GM19395 (cell line): ENCODE data around the gene TMEM178B.
"Not testable (repeated sequence)": the region's sequence is repeated elsewhere in the genome, so short reads cannot be mapped to it uniquely, and the experiment has no call there.

Source experiments
- ATAC-seq: cut with Tn5 transposase; IDR thresholded peaks from one replicate; pipeline ENCODE4 v1.9.1; 2021; ENCODE audit warnings: mild to moderate bottlenecking, moderate library complexity; ENCODE audit not compliant: unreplicated experiment

The TMEM178B gene

GRCh38 chr7:141073173-141073640 is 657 bp upstream of the TMEM178B start:
- ATAC-seq, result no peak

- no peak for ATAC-seq
These were observed 513 bp downstream of the TMEM178B start for GRCh38 chr7:141074162-141074991.

GRCh38 chr7:141074997-141075396 is 1.1 kb downstream of the TMEM178B start:
- ATAC-seq, result no peak

GRCh38 chr7:141076377-141076776 is 2.5 kb downstream of the TMEM178B start:
- ATAC-seq, result no peak

- ATAC-seq, result no peak
These were observed 5.4 kb downstream of the TMEM178B start for GRCh38 chr7:141079219-141079618.

GRCh38 chr7:141089490-141089889 is 15.6 kb downstream of the TMEM178B start:
- not testable (repeated sequence) for ATAC-seq

GRCh38 chr7:141094336-141095070 is 20.6 kb downstream of the TMEM178B start:
- ATAC-seq, result no peak

- ATAC-seq, result no peak
These were observed 23.6 kb downstream of the TMEM178B start for GRCh38 chr7:141097430-141097829.

- ATAC-seq, result no peak
These were observed 28.6 kb downstream of the TMEM178B start for GRCh38 chr7:141102436-141102835.

GRCh38 chr7:141103847-141104429 is 30.1 kb downstream of the TMEM178B start:
- no peak for ATAC-seq

- ATAC-seq, result no peak
These were observed 39.3 kb downstream of the TMEM178B start for GRCh38 chr7:141113131-141113530.

- no peak for ATAC-seq
These were observed 40.3 kb downstream of the TMEM178B start for GRCh38 chr7:141114029-141114664.

GRCh38 chr7:141115965-141116364 is 42.1 kb downstream of the TMEM178B start:
- no peak for ATAC-seq

- not testable (repeated sequence) for ATAC-seq
These were observed 42.8 kb downstream of the TMEM178B start for GRCh38 chr7:141116661-141117060.

GRCh38 chr7:141118767-141119166 is 44.9 kb downstream of the TMEM178B start:
- ATAC-seq, result no peak

GRCh38 chr7:141119187-141119586 is 45.3 kb downstream of the TMEM178B start:
- no peak for ATAC-seq

- no peak for ATAC-seq
These were observed 48.9 kb downstream of the TMEM178B start for GRCh38 chr7:141122736-141123135.

GRCh38 chr7:141123522-141123921 is 49.7 kb downstream of the TMEM178B start:
- ATAC-seq, result no peak

GRCh38 chr7:141126107-141126506 is 52.2 kb downstream of the TMEM178B start:
- ATAC-seq, result no peak

- ATAC-seq, result no peak
These were observed 54.6 kb downstream of the TMEM178B start for GRCh38 chr7:141128506-141128905.

- no peak for ATAC-seq
These were observed 55.1 kb downstream of the TMEM178B start for GRCh38 chr7:141128931-141129330.
